CD4-positive, alpha-beta T cell treated with Interleukin-17A for 4 hours (primary cell): Measurements from ENCODE around the gene COMMD9.
"Not testable (repeated sequence)": the region's sequence is repeated elsewhere in the genome, so short reads cannot be mapped to it uniquely, and the experiment has no call there.

Source experiments
- DNase-seq: peaks from one replicate; pipeline ENCODE4 v3.0.0-alpha.2; 2020; ENCODE audit warnings: mixed read lengths

COMMD9 gene

DNA sequence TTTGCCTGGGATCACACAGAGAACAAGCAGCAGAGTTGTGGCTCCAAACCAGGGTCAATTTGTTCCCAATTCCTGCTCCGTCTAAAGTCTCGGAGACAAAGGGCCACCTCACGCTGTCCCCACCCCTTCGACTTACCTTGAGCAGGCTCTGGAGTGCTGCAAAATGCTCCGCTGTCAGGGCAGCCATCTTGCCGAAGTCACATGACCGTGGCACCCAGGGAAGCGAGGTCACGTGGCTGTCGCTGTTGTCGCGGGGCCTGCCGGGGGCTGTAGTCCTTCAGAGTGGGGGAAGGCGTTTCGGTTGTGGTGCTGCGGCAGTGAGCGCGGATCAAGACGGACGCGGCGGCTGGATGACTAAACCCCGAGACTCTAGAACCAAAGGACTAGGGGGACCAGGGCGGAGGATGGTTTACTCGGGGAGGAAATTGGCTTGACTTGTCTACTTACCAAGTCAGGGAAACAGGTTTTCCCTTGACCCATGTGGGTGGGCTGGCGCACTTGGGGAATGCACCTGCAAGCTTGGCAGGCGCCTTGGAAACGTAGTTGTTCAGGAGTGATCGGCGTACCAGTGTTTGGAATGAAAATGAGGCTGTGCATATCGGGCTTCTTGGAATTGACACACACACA is at the start of gene COMMD9:
Gene COMMD9 (minus strand): TSS at position 199 of the 627 bp plus-strand sequence. CDS start 12 bp downstream, at position 187.
- peak; percentile 93 for DNase-seq

DNA sequence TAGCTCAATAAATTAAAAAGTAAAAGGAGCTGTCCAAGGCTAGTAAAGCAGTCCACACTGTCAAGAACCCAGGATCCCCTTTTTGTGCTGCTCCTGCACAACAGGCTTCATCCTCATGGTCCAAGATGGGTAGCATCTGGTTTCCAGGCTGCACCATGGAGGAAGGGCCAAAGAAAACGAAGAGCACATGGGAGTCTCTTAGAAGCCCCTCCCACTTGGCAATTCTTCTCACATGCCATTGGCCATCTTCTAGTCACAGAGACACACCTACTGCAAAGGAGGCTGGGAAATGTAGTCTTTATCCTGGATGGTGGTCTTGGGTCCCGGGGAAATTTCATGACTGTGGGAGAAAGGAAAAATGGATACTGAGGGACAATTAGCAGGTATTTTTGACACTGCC is 44.7 kb upstream of the COMMD9 start:
- no peak for DNase-seq

DNA sequence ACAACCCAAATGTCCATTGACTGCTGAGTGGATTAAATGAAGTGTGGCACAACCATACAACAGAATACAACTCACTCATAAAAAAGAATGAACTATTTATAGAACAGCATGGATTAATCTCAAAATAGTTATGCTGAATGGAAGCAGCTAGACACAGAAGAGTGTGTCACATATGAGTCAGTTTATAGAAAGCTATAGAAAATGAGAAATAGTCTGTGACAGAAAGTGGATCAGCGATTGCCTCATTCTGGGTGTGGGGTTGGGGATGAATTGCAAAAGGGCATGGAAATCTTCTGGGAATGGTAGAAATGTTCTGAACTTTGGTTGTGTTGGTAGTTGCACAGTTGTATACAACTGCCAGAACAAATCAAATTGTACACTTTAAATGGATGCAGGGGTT is 44.2 kb upstream of the COMMD9 start:
- DNase-seq = no peak

DNA sequence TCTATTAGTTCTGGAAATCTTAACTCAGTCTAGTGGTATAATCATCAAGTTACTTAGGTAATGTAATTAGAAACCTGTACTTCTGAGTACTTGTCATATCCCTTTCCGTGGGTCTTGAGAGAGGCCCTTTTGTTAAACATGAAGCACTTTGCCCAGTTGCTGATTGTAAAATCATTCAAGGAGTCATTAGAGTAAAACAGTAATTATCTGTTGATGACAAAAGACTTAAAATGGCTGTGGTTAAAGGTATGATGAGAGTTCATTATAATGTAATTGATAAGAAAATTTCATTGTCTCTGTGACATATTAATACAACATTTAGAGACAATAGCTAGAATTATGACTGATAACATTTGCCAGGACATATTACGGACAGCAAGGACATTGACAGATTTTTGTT is 41.2 kb upstream of the COMMD9 start:
- DNase-seq = no peak

DNA sequence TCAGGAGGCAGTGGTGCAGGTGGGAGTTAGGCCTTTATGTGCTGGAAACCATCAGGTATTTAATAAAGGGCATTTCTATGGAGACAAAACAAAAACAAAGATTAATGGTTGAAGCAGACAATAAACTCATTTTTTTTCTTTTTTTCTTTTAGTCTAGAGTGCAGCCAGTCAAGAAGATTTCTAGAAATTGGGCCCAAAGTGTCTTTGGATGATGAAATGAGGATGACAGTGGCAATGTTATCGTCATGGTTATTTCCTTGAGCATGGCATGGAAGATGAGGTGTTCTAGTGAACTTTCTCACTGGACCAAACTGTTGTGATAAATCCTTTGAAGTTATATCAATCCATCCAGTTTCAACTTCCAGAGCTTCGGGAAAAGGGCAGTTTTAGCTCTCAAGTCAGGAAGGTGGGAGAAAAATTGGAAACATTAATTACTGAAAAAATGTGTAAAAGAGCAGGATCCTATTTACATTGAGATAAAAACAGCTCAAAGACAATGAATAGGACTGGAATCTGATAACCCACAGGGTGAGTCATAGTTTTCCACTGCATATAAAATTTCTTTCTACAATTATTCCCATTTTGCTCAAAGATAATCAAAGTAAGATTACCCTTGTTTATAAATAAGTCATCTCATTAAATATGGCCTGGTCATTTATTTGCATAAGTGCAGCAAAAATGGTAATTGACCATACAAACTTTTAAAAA is 39.9 kb upstream of the COMMD9 start:
- DNase-seq = no peak

DNA sequence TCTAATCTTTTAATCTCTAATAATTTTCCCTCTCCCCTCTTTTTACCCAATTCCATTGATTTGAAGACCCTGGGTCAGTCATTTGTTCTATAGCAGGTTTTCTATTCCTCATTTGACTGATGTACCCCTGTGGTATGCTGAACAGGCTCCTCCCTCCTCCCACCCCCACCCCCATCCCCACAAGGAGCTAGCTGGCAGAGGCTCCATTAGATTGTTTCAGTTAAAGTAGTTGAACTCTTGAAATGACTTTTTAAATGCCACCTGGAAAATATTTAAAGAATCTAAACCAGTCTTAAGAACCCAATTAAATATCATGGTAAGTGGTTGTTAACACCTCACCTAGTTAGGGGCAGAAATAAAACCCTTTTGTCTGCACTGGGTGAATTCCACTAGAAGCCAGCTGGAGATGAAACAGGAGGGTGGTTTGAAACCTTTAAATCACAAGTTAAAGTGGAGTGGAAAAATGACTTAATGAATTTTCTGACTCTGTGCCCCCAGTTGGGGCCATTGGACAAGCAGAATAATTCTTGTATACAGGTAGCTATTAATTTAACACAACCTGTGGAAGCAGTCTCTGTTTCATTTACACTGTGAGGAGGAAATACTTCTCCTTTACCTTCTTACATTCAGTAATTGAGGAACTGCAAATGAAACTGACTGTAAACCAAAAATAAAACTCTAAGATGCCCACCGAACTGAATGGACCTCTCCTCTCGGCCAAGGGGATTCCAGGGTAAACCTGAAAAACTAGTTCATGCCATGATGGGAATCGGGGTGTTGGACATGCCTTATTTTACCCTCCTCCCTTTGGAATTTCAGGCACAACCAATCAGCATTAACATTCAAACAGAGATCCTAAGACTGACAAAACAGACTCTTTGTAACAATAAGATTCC is 37.5 kb upstream of the COMMD9 start:
- no peak for DNase-seq

DNA sequence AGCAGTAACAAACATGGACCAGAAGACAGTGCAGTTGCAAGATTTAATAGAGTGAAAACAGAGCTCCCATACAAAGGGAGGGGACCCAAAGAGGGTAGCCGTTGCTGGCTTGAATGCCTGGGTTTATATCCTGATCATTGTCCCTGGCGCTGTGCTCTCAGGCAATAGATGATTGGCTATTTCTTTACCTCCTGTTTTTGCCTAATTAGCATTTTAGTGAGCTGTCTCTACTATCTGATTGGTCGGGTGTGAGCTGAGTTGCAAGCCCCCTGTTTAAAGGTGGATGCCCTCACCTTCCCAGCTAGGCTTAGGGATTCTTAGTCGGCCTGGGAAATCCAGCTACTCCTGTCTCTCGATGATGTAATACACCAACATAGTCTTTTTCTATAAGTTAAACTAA is 36.2 kb upstream of the COMMD9 start:
- not testable (repeated sequence) for DNase-seq

DNA sequence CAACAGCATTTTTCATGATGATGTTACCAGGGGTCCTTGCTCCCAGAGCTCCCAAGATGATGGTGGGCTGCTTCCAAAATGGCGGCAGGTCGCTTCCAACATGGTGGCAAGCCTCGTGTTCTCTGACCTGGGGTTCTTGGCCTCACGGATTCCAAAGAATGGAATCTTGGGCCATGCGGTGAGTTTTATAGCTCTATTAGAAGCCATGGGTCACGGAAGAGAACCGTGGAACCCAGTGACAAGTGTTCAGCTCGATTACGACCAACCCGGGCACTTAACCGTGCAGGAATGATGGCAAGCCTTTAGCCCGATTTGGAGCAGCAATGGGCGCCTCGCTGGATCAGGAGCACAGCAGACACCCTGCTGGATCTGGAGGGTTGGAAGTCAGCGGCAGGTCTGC is 35.7 kb upstream of the COMMD9 start:
- not testable (repeated sequence) for DNase-seq

DNA sequence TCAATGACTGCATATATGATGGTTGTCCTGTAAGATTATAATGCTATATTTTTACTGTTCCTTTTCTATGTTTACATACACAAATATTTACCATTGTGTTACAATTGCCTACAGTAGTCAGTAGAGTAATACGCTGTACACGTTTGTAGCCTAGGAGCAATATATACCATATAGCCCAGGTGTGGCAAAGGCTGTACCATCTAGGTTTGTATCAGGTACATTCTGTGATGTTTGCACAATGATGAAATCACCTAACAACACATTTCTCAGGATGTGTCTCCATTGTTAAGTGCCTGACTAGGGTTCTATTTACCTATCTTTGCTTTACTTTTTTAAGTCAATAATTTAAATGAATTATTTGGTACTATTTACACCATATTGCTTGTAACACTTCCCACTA is 28.8 kb upstream of the COMMD9 start:
- DNase-seq = no peak

DNA sequence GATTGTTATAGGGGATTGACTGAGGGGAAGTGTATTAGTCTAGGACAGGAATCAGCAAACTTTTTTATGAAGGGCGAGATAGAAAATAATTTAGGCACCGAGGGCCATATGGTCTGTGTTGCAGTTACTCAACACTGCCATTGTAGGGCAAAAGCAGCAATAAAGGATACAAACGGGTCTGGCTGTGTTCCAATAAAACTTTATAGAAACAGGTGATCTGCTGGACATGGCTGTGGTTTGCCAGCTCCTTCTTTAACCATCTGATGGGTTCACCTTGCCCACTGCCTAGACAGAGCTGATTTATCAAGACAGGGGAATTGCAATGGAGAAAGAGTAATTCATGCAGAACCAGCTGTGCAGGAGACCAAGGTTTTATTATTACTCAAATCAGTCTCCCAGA is 26.8 kb upstream of the COMMD9 start:
- DNase-seq = no peak

DNA sequence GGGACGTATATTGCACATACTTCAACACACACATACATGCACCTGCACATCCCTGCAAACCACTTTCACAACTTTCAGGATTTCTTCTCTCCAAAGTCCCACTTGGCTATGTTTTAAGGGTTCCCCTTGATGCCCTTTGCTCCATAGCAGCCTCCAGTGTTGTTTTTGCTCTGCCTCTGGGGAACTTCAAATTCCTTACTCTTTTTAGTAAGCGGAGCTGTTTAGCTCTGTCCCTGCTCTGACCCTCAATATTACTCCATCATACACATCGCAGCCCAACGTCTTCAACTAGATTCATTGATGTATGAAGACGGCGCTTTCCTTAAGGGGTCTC is 25.2 kb upstream of the COMMD9 start:
- no peak for DNase-seq

DNA sequence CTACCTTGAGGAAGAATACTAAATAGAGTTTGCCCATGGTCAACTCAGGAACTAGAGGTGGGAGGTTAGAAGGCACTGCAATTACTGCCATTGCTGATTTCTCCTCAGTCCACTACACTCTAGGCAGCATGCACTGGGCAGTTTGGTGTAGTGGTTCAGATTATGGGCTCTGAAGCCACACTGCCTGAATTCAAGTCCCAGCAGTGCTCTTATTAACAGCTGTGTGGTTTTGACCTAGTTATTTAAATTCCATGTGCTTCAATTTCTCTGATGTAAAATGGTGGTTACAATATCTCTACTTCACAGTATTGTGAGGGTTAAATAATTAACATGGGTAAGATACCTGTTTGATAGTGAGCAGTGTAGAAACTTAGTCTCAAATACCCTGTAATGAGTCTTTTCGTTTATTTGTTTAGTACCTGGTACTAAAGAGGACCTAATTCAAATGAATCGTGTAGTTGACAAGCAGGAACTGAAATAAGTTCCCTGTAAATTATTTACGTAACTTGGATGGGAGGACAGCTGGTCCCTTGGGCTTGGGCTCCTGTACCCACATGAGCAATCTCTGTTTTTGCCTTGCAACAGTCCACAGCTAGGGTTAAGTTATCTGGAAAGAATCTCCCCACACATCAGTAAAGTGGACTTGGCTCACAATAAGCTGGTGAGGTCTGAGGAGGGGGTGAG is 24.7 kb upstream of the COMMD9 start:
- no peak for DNase-seq

DNA sequence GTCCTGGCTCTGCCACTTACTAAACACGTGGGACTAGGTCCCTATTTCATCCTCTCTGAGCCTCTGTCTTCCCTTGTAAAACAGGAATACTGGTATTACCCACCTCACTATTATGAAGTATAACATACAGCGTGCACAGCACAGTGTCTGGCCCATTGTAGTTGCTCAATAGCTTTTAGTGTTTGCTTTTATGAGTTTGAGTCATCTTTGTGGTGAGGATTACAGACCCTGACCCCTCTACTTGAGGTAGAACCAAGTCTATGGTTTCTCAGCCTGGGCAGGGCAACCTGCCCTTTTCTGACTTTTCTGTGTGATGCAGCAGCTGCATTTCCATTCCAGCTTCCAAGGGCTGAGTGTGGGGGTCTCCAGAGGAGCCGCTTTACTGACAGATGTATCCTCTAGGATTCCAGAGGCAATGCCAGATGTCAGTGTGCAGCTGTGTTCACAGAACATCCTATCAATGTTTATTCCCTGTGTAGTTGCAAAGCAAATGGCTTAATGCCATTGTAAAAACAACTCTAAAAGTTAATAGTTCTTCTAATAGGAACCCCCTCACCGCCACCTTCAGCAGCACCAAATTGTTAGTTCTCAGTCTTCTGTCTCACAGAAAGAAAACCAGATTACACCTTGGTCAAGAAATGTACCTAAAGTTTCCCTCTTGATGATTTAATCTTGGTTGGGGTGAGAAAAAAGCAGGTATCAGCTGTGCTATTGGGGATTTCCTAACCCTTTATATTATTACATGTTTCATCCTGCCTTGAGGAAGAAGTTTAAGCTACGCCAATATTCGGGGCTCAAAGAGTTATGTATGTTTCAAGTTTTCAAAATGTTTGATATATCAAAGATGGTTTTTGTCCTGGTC is 23.6 kb upstream of the COMMD9 start:
- no peak for DNase-seq

DNA sequence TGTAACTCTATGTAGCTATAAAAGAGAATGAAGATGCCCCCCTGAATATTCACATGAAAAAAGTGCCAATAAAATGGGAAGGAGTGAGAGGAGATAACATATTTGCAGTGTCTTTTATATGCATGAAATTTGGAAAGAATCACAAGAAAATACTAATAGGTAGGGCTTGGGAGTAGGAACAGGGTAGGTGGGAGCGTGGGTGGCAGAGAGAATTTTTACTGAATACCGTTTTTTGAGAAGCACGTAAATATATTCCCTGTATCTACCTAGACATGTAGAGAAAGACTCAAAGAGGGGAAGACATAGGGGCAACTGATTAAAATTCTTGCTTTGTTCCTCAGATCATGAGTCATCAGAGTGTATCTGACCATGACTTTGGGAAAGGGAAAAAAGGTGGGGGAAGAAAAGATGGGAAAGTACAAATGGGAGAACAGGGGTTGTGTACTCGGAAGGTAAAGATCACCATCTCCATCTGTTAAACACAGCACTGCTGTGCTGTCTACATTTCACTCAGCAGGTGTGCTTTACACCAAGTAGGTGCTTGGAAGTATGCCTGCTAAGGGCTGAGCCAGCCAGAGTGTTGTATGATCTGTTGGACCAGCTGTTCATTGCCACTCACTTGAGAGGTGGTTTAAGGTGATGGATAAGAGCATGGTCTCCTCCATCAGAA is 22.8 kb upstream of the COMMD9 start:
- no peak for DNase-seq

DNA sequence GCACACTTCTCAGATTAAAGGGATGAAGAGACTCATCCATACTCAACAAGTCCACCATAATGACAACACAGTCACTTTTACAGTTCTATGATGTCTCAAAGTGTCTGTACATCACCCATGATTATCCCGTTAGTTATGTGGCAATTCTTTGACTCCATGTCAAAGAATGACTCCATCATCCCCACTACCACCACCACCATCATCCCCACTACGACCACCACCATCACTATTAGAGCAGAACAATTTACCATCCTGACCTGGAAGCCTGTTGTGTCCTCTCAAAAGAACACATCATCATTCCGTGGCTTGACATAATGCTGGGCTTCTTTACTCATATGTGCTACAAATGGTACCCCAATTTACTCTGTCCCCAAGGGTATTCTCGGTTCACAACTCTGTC is 20.6 kb upstream of the COMMD9 start:
- no peak for DNase-seq

DNA sequence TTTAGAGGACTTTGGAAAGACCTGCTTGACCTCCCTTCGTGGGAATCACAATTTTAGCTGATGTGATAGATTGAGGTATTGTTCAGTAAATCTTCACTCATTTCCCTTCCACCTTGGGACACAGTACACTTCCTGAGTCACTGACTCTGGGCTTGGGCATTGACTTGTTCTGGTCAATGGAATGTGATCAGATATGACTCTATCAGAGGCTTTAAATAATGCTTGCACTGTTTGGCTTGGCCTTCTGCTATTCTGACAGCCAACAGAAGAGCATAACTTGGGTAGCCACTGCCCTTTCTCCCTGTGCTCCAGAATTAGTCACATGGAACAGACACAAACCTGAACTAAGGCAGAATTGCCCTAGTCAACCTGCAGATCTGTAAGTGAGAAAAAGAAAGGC is 19.4 kb upstream of the COMMD9 start:
- DNase-seq = no peak

DNA sequence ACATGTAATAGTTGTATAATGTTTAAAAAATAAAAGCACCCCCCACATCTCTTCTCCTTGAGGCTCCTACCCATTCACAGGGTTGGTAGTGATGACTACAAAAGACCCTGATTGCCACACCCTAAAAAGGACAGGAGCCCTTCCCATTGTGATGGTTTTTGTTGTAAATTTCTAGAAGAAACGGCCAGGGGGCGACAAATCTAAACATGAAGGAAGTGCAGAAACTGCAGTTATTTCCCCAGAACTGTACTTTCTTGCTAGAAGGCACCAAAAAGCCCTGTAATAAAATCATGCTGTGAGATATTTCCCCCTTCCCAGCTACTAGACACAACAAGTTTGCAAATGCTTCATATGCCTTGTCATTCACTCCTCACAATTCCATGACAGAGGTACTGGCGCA is 17.7 kb upstream of the COMMD9 start:
- DNase-seq = peak; percentile 16

DNA sequence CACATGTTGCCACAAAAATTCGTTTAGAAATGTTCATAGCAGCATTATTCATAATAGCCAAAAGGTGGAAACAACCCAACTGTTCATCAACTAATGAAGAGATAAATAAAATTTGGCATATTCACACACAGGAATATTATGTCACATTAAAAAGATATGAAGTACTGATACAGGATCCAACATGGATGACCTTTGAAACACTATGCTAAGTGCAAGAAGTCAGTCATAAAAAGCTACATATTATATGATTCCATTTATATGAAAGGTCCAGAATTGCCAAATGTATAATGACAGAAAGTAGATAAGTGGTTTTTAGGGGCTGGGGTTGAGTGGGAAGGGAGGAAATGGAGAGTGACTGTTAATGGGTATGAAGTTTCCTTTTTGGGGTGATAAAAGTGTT is 15.8 kb upstream of the COMMD9 start:
- DNase-seq = no peak

DNA sequence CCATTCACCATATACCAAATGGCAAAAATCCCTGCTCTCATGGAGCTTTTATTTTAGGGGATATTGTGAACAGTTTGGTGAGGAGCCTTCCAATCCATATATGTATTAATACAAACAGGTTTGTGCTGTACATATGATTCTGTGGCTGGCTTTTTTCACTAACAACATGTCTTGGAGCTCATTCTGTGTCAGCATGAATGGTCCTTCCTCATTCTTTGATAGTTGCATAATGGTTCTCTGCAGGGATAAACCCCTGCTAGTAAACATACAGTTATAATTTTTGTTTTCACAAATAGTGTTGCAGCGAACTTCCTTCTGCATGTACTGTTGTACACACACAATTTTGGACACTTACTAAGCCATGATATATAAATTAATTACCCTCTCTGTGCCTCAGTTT is 15.1 kb upstream of the COMMD9 start:
- DNase-seq = no peak

DNA sequence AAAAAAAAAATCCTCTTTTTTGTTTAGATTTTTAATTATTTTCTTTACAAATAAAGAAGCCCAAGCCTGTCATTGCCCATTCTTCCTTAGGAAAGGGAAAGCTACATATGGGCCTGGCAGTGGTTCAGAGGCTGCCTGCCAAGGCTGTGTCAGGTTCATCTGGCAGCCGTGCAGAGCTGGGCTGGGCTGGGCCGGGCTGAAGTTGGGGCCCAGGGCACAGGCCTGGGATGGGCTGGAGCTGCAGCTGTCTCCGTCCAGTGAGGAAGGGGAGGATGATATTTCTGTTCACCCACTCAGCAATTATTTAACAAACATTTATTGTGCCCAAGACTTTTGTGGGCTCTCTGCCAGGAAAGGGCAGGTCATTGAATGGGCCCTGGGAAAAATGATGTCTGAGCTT is 11.4 kb upstream of the COMMD9 start:
- no peak for DNase-seq

DNA sequence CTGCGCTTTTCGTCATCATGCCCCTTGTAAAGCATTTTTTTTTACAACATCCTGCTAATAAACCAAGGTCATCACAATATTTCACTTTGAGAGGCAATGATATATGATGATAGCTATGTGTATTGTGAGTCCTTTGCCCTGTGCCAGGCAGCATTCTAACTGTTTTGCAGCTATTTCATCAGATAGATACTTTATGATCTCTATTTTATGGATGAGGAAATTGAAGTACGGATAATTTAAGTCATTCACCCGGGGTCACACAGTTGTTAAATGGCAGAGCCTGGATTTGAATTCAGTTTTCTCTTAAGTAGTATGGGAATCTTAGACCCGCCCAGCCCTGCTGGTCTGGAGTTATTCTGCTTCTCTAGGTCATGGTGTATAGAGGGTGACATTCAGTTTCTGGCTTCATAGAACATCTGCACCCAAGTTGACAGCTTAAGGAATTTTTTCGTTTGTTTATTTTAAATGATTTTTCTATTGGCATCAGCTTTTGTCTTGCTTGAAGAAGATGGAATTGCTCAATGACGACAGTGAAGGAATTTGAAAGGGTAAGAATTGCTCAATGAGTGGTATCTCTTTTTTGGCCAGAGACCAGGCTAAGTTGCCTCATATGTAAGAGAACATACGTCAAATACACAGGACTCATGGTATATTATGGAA is 7.8 kb upstream of the COMMD9 start:
- DNase-seq = no peak
